Measurements from ENCODE around the gene WEE1. TPM values are rescaled to one million over a fixed set of nuclear protein-coding genes. Genes with fewer than 3 reads are reported as not detected.

WEE1 gene
- polyA plus RNA-seq, 1 experiment = 31.7 TPM

- no peak overlapping the region for H3K4me3 ChIP-seq (ENCODE audit: low read depth, low read length)
- ChIA-PET POLR2A (no interaction called here), CTCF (interaction anchor here (0.6 kb wide), 1 partner anchor 95 kb away, joined by 3 read pairs; no protein-coding TSS in a partner anchor)
- TF ChIP-seq, protein P1, sequence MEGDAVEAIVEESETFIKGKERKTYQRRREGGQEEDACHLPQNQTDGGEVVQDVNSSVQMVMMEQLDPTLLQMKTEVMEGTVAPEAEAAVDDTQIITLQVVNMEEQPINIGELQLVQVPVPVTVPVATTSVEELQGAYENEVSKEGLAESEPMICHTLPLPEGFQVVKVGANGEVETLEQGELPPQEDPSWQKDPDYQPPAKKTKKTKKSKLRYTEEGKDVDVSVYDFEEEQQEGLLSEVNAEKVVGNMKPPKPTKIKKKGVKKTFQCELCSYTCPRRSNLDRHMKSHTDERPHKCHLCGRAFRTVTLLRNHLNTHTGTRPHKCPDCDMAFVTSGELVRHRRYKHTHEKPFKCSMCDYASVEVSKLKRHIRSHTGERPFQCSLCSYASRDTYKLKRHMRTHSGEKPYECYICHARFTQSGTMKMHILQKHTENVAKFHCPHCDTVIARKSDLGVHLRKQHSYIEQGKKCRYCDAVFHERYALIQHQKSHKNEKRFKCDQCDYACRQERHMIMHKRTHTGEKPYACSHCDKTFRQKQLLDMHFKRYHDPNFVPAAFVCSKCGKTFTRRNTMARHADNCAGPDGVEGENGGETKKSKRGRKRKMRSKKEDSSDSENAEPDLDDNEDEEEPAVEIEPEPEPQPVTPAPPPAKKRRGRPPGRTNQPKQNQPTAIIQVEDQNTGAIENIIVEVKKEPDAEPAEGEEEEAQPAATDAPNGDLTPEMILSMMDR (IDR thresholded peaks at IDR 0.05; ENCODE audit: insufficient read depth, low read depth, low read length) = no peak
- H3K36me3 ChIP-seq (ENCODE audit: control insufficient read depth, insufficient read depth, low read length) = no peaks in the 10 kb centered on the region
- DNase-seq (ENCODE audit: low read depth) = no peak
- H3K27me3 ChIP-seq (ENCODE audit: control insufficient read depth, insufficient read depth, low read length) = no peaks in the 10 kb centered on the region
These were observed 60.2 kb downstream of the WEE1 start for GRCh38 chr11:9633679-9634078.

DNA sequence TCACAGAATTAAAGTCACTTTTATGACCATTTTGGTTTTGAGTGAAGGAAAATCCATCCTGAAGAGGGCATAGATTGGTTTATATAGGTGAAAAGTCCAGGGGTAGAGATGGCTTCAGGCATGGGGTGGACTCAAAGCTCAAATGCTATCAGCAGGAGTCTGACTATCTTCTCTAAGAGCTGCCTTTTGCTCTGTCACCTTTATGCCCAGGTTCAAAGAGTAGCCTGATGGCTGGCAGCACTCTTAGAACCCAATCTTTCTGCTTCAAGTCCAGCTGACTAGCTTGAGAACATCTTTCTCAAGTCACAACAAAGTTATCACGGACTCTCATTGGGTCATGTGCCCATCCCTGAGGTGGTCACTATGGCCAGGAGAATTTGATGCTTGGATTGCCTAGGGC is 63.2 kb downstream of the WEE1 start:
- DNase-seq (ENCODE audit: low read depth) = no peak
- TF ChIP-seq, protein P1 (IDR thresholded peaks at IDR 0.05; ENCODE audit: insufficient read depth, low read depth, low read length) = no peak
- Histone ChIP-seq H3K4me3 (ENCODE audit: low read depth, low read length) (no peak overlapping the region), H3K36me3 (ENCODE audit: control insufficient read depth, insufficient read depth, low read length) (no peaks in the 10 kb centered on the region), H3K27me3 (ENCODE audit: control insufficient read depth, insufficient read depth, low read length) (no peaks in the 10 kb centered on the region)
- ChIA-PET CTCF (interaction anchor here (0.7 to 1.3 kb wide), 5 partner anchors 22 to 696 kb away, joined by 3 to 4 read pairs (median 3); no protein-coding TSS in a partner anchor), POLR2A (no interaction called here)

DNA sequence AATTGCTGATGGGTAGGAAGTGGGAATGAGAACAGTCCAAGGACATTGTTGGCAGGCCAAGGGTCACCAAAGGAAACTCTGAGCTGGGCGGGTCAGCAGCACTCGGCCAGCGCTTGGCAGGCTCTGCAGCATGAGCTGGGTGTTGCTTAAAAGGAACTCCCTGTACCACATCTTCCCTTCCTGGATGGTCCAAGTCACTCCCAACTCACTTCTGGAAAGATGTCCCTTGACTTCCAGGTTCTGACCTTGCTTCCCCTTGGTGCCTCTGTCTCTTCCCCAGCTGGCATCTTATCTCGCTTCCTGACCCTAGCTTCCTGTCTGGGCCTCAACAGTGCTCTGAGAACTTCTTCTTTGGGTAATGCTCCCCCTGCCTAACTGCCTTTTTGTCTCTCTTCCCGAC is 65.6 kb downstream of the WEE1 start:
- H3K27me3 ChIP-seq (ENCODE audit: control insufficient read depth, insufficient read depth, low read length) = no peaks in the 10 kb centered on the region
- ChIA-PET CTCF (interaction anchor here (1.2 kb wide), 1 partner anchor 26 kb away, joined by 4 read pairs; no protein-coding TSS in a partner anchor), POLR2A (no interaction called here)
- H3K4me3 ChIP-seq (ENCODE audit: low read depth, low read length) = no peak overlapping the region
- no peaks in the 10 kb centered on the region for H3K36me3 ChIP-seq (ENCODE audit: control insufficient read depth, insufficient read depth, low read length)
- no peak for DNase-seq (ENCODE audit: low read depth)
- TF ChIP-seq, protein P1 (IDR thresholded peaks at IDR 0.05; ENCODE audit: insufficient read depth, low read depth, low read length) = no peak

Small RNA genes within 50 kb of the gene (small RNA-seq; reads per million reads assigned to genes)
- not detected for gene RF01210 (ENCODE audit: insufficient read length, low read depth, low replicate concordance)

Other genes starting within 250 kb of the WEE1 start
- gene IPO7, start 189.0 kb upstream of the WEE1 start, polyA plus RNA-seq (2011; rRNA removed) = 35.2 and 76.9 TPM in 2 replicates
- 26.6 and 27.8 TPM in 2 replicates for gene ZNF143, start 112.7 kb upstream of the WEE1 start, polyA plus RNA-seq (2011; rRNA removed)
- gene SWAP70, start 90.4 kb downstream of the WEE1 start, polyA plus RNA-seq (2011; rRNA removed) = 16.6 and 24.7 TPM in 2 replicates